ENCODE data around the gene LEKR1. TPM values are rescaled to one million over a fixed set of nuclear protein-coding genes. Genes with fewer than 3 reads are reported as not detected.

Gene LEKR1
- polyA plus RNA-seq, 4 donors: 0.59 to 4.1 (median 2.4) TPM

GRCh38 chr3:157092230-157092629, 266.1 kb downstream of the LEKR1 start:
- no peak for DNase-seq (ENCODE audit: low read depth in 4 of 4, low spot score in 3 of 4)

DNA sequence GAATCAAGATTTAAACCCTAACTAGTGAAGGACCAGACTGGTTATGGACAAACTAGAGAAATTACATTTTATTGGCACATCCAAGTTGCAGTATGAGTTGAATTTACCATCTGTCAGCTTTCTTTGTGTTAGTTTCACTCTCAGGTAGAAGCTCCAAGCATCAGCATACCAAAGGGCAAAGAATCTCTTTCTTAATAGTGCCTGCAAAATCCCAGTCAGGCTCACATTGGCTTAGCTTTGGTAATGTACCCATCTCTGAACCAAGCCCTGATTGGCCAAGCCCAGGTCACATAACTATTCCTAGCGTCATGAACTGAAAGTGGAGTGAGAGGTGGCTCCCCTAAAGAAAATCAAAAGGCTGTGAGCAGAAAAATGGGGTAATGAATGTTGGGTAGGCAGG, 266.9 kb downstream of the LEKR1 start:
- no peak for DNase-seq (ENCODE audit: low read depth in 4 of 4, low spot score in 3 of 4)

GRCh38 chr3:157094301-157094700, 268.1 kb downstream of the LEKR1 start:
- DNase-seq (ENCODE audit: low read depth in 4 of 4, low spot score in 3 of 4): no peak

DNA sequence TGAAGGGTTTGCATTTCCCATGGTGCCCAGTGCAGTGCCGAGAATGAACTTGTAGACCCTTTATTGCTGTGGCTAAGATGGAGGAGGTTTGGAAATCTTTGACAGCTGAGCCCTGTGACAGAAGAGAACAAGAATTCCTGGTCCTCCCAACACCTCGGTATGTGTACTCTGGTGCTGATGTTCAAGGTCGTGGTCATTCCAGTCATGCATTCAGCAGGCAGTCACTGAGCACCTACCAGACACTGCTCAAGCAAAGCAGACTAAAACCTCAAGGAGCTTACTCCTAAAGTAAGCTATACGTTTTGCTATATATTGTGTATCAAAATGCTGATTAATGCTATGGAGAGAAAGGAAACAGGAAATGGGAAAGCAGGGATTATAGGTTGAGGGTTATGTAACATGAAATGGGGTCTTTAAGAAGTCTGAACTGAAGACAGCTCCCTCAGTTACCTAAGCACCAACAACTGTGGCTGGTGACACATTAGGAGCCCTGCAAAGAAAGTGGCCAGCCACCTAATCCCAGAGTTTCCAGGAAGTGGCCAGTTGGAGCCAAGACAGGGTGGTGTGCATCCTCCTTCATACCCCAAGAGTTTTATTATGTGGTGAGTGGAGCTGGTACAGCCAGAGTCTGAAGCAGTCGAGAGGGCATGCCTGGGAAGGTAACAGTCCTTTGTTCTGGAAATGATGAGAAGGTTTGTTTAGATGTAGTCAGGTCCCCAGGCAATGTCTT, 268.8 kb downstream of the LEKR1 start:
- no peak for DNase-seq (ENCODE audit: low read depth in 4 of 4, low spot score in 3 of 4)

Other genes starting within 250 kb of the LEKR1 start
- 10 to 100 TPM; 22.0 to 48.8 (median 30.7) TPM for gene TIPARP, start 151.8 kb upstream of the LEKR1 start, polyA plus RNA-seq (ENCODE audit: insufficient read length in 4 of 4)